Colonic mucosa (tissue), 4 donors: ENCODE data around the gene ANKRD34A. TPM values are rescaled to one million over a fixed set of nuclear protein-coding genes. Genes with fewer than 3 reads are reported as not detected.
"Not testable (repeated sequence)": the region's sequence is repeated elsewhere in the genome, so short reads cannot be mapped to it uniquely, and the experiment has no call there.

Experiments
- DNase-seq: peaks from one replicate; pipeline ENCODE4 v3.0.0-alpha.2; 2020
- H3K27ac ChIP-seq: fragments of 200-600 bp; one replicate; pipeline ENCODE4 v1.8.0; 2021
- H3K27me3 ChIP-seq: fragments of 200-600 bp; one replicate; pipeline ENCODE4 v1.8.0; 2021
- H3K36me3 ChIP-seq: fragments of 200-600 bp; one replicate; pipeline ENCODE4 v1.8.0; 2021
- H3K4me1 ChIP-seq: fragments of 200-600 bp; one replicate; pipeline ENCODE4 v1.8.0; 2021; ENCODE audit warnings: mild to moderate bottlenecking
- H3K4me3 ChIP-seq: fragments of 200-600 bp; one replicate; pipeline ENCODE4 v1.8.0; 2021
- H3K9ac ChIP-seq, 2 donors: one replicate each; pipeline ENCODE4 v1.7.0; 2013; ENCODE audit warnings: control low read depth in 2 of 2, low read depth in 2 of 2, low read length in 2 of 2
- H3K9me3 ChIP-seq: fragments of 200-600 bp; one replicate; pipeline ENCODE4 v1.8.0; 2021
- CTCF ChIP-seq: fragments of 200-600 bp; IDR thresholded peaks from one replicate; pipeline ENCODE4 v1.8.0; 2022; ENCODE audit warnings: antibody characterized with exemption, mild to moderate bottlenecking
- intact Hi-C: fragments of 100-400 bp; cut with DNase I; formaldehyde crosslinking; loops from one replicate; pipeline ENCODE4 v1.14.1; 2022
- total RNA-seq, 2 donors: library from RNA; stranded (reverse); fragmentation: NEBNext Ultra II Directional in 1 of 2; extraction: Animal tissue kit (Norgen Biotek cat#: 25700) in 1 of 2; gene quantifications; one replicate each; pipeline ENCODE4 v1.2.1, GENCODE V29; 2021
- donor health status: healthy.
- donor health status: DM: no; HTN: no; CAD: no.
- donor health status: DM: no; HTN: no; CAD: no.

Gene ANKRD34A
- total RNA-seq, 2 donors from 2014 or later: 0.21 to 0.44 TPM

- peak overlapping the region; percentile 77 to 97 for H3K9ac ChIP-seq
- TF ChIP-seq CTCF: no peak
- peaks cover 8% of the 10 kb centered on the region for H3K4me1 ChIP-seq
- H3K36me3 ChIP-seq: no peaks in the 10 kb centered on the region
- H3K9me3 ChIP-seq: no peaks in the 10 kb centered on the region
- H3K4me3 ChIP-seq: peak overlapping the region; percentile 75
- intact Hi-C loops: no loop called here
- no peak for DNase-seq
- H3K27ac ChIP-seq: peak overlapping the region; percentile 89
- no peaks in the 10 kb centered on the region for H3K27me3 ChIP-seq
Measured at GRCh38 chr1:145926686-145927062, 37.7 kb downstream of the ANKRD34A start.

GRCh38 chr1:145922266-145922665 lies 42.1 kb downstream of the ANKRD34A start:
- Histone ChIP-seq H3K9ac (no peak overlapping the region), H3K27me3 (no peaks in the 10 kb centered on the region), H3K4me3 (no peak overlapping the region), H3K9me3 (no peaks in the 10 kb centered on the region), H3K27ac (no peak overlapping the region), H3K36me3 (no peaks in the 10 kb centered on the region), H3K4me1 (peaks cover 14% of the 10 kb centered on the region)
- TF ChIP-seq CTCF: no peak
- intact Hi-C loops: no loop called here
- no peak for DNase-seq

GRCh38 chr1:145920297-145920696 lies 44.1 kb downstream of the ANKRD34A start:
- H3K4me1 ChIP-seq, H3K9me3 ChIP-seq, H3K4me3 ChIP-seq, H3K36me3 ChIP-seq, intact Hi-C loops, H3K27me3 ChIP-seq, H3K9ac ChIP-seq, DNase-seq, H3K27ac ChIP-seq: not testable (repeated sequence)

- intact Hi-C loops: loop anchor here (5.0 to 10.0 kb wide), 2 partner anchors 38 to 74 kb away; partner anchors contain the start of genes LIX1L and NUDT17
- no peak for TF ChIP-seq CTCF
Measured at GRCh38 chr1:145918992-145919939, 45.1 kb downstream of the ANKRD34A start.

GRCh38 chr1:145918144-145918991 lies 46.0 kb downstream of the ANKRD34A start, which contains the start of gene PEX11B:
Gene PEX11B (minus strand): TSS chr1:145918717. CDS start chr1:145918688, 29 bp downstream.
- peak; percentile 92 for DNase-seq
- peak within 1 kb of the TSS; percentile 84 for H3K27ac ChIP-seq
- no peaks in the 10 kb centered on the region for H3K27me3 ChIP-seq
- H3K9ac ChIP-seq: peak within 1 kb of the TSS; percentile 90 to 95
- intact Hi-C loops: loop anchor here (5.0 to 10.0 kb wide), 2 partner anchors 39 to 74 kb away; partner anchors contain the start of genes LIX1L and NUDT17
- no peaks in the 10 kb centered on the region for H3K9me3 ChIP-seq
- H3K4me3 ChIP-seq: peak within 1 kb of the TSS; percentile 77
- peaks cover 6% of the 10 kb centered on the region for H3K4me1 ChIP-seq
- no peak for TF ChIP-seq CTCF
- no peaks in the 10 kb centered on the region for H3K36me3 ChIP-seq

More at GRCh38 chr1:145918992-145919939, 45.1 kb downstream of the ANKRD34A start:
- Histone ChIP-seq H3K4me3 (peak overlapping the region; percentile 77), H3K36me3 (no peaks in the 10 kb centered on the region), H3K9ac (peak overlapping the region; percentile 80 to 95), H3K9me3 (no peaks in the 10 kb centered on the region), H3K27ac (peak overlapping the region; percentile 84), H3K27me3 (no peaks in the 10 kb centered on the region), H3K4me1 (peaks cover 6% of the 10 kb centered on the region)
- DNase-seq: peak; percentile 79
